ENCODE results near the gene CFAP99. TPM values are rescaled to one million over a fixed set of nuclear protein-coding genes. Genes with fewer than 3 reads are reported as not detected.
A peak's percentile ranks its signal among the peaks of the same experiment; 100 is the strongest.
"Not testable (repeated sequence)": the region's sequence is repeated elsewhere in the genome, so short reads cannot be mapped to it uniquely, and the experiment has no call there.

CFAP99 gene
- total RNA-seq, 1 donor from 2014 or later = not detected

- no peak overlapping the region for H3K4me3 ChIP-seq (ENCODE audit: low read depth, low read length)
- no peak for TF ChIP-seq CTCF (conservative IDR thresholded peaks at IDR 0.05; ENCODE audit: low read depth, low read length)
- no peak for DNase-seq (ENCODE audit: low read depth)
Measured at GRCh38 chr4:2465032-2465431, 46.3 kb downstream of the CFAP99 start.

GRCh38 chr4:2465544-2465943 lies 46.8 kb downstream of the CFAP99 start:
- not testable (repeated sequence) for H3K4me3 ChIP-seq (ENCODE audit: low read depth, low read length); DNase-seq (ENCODE audit: low read depth)

GRCh38 chr4:2468456-2469191 lies 49.9 kb downstream of the CFAP99 start, which contains the start of gene RNF4:
RNF4 (plus strand) TSS chr4:2469106; CDS start chr4:2490494, 21,388 bp downstream.
- H3K4me3 ChIP-seq (ENCODE audit: low read depth, low read length) = peak within 1 kb of the TSS; percentile 100
- no peak for TF ChIP-seq CTCF (conservative IDR thresholded peaks at IDR 0.05; ENCODE audit: low read depth, low read length)
- DNase-seq (ENCODE audit: low read depth) = peak; percentile 77

GRCh38 chr4:2469192-2469984 lies 50.6 kb downstream of the CFAP99 start:
- DNase-seq (ENCODE audit: low read depth) = no peak
- no peak for TF ChIP-seq CTCF (conservative IDR thresholded peaks at IDR 0.05; ENCODE audit: low read depth, low read length)
- H3K4me3 ChIP-seq (ENCODE audit: low read depth, low read length) = peak overlapping the region; percentile 100

GRCh38 chr4:2470791-2471190 lies 52.0 kb downstream of the CFAP99 start:
- TF ChIP-seq CTCF (conservative IDR thresholded peaks at IDR 0.05; ENCODE audit: low read depth, low read length) = no peak
- peak overlapping the region; percentile 100 for H3K4me3 ChIP-seq (ENCODE audit: low read depth, low read length)
- DNase-seq (ENCODE audit: low read depth) = no peak

GRCh38 chr4:2472187-2472586 lies 53.4 kb downstream of the CFAP99 start:
- no peak for TF ChIP-seq CTCF (conservative IDR thresholded peaks at IDR 0.05; ENCODE audit: low read depth, low read length)
- no peak for DNase-seq (ENCODE audit: low read depth)
- no peak overlapping the region for H3K4me3 ChIP-seq (ENCODE audit: low read depth, low read length)

- TF ChIP-seq CTCF (conservative IDR thresholded peaks at IDR 0.05; ENCODE audit: low read depth, low read length) = no peak
- no peak for DNase-seq (ENCODE audit: low read depth)
- H3K4me3 ChIP-seq (ENCODE audit: low read depth, low read length) = no peak overlapping the region
Measured at GRCh38 chr4:2478229-2478628, 59.5 kb downstream of the CFAP99 start.
